ENCODE data around the gene P4HB. TPM values are rescaled to one million over a fixed set of nuclear protein-coding genes. Genes with fewer than 3 reads are reported as not detected.

Gene P4HB
- total RNA-seq, 1 experiment from 2014 or later: 759 TPM

DNA sequence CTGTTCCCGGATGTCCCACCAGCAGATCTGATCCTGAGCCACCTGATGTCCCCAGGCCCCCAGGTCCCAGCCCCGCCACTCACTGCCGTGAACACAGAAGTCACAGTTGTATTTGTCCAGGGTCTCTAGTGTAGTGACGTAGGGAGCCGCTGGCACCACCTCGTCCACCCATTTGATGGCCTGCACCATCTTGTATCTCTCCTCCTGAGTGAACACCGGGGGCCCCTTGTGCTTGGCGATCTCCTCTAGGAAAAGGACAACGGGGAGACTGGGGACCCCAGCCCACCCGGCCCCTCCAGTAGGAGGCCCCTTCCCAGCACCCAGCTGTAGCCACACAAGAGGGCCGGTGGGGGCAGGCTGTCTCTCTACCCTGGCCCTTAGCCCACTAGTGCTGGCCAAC lies 48.5 kb upstream of the P4HB start:
- Histone ChIP-seq H3K36me3 (ENCODE audit: control insufficient read depth, insufficient read depth, low read length) (no peaks in the 10 kb centered on the region; the same call in 1 of the 2 replicates), H3K9me3 (ENCODE audit: control insufficient read depth, insufficient read depth, low read depth, low read length) (no peaks in the 10 kb centered on the region), H3K4me3 (ENCODE audit: low read depth in 2 of 2, low read length in 2 of 2) (no peak overlapping the region), H3K4me1 (ENCODE audit: control insufficient read depth, insufficient read depth, low read length) (peaks cover 21% of the 10 kb centered on the region), H3K27ac (ENCODE audit: low read length) (no peak overlapping the region), H3K27me3 (ENCODE audit: control insufficient read depth, insufficient read depth, low read length) (no peaks in the 10 kb centered on the region)
- intact Hi-C loops (cut with micrococcal nuclease; ENCODE audit: unreplicated experiment): no loop called here
- in situ Hi-C loops (cut with HindIII; ENCODE audit: low pct_unique_long_range_greater_than_20kb, low sequenced_read_pairs): no loop called here
- TF ChIP-seq SIN3A (IDR thresholded peaks at IDR 0.05; ENCODE audit: borderline replicate concordance, insufficient read depth, low read depth, low read length) (no peak), POLR2AphosphoS5 (IDR thresholded peaks at IDR 0.05; ENCODE audit: low read depth, low read length) (no peak), TCF7L2 (IDR thresholded peaks at IDR 0.05; ENCODE audit: low read depth, low read length) (no peak)
- TF ChIP-seq, protein P1, sequence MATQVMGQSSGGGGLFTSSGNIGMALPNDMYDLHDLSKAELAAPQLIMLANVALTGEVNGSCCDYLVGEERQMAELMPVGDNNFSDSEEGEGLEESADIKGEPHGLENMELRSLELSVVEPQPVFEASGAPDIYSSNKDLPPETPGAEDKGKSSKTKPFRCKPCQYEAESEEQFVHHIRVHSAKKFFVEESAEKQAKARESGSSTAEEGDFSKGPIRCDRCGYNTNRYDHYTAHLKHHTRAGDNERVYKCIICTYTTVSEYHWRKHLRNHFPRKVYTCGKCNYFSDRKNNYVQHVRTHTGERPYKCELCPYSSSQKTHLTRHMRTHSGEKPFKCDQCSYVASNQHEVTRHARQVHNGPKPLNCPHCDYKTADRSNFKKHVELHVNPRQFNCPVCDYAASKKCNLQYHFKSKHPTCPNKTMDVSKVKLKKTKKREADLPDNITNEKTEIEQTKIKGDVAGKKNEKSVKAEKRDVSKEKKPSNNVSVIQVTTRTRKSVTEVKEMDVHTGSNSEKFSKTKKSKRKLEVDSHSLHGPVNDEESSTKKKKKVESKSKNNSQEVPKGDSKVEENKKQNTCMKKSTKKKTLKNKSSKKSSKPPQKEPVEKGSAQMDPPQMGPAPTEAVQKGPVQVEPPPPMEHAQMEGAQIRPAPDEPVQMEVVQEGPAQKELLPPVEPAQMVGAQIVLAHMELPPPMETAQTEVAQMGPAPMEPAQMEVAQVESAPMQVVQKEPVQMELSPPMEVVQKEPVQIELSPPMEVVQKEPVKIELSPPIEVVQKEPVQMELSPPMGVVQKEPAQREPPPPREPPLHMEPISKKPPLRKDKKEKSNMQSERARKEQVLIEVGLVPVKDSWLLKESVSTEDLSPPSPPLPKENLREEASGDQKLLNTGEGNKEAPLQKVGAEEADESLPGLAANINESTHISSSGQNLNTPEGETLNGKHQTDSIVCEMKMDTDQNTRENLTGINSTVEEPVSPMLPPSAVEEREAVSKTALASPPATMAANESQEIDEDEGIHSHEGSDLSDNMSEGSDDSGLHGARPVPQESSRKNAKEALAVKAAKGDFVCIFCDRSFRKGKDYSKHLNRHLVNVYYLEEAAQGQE (IDR thresholded peaks at IDR 0.05; ENCODE audit: insufficient read depth in 1 of 2, low read depth in 2 of 2, low read length in 1 of 2): no peak
- TF ChIP-seq, protein P2, sequence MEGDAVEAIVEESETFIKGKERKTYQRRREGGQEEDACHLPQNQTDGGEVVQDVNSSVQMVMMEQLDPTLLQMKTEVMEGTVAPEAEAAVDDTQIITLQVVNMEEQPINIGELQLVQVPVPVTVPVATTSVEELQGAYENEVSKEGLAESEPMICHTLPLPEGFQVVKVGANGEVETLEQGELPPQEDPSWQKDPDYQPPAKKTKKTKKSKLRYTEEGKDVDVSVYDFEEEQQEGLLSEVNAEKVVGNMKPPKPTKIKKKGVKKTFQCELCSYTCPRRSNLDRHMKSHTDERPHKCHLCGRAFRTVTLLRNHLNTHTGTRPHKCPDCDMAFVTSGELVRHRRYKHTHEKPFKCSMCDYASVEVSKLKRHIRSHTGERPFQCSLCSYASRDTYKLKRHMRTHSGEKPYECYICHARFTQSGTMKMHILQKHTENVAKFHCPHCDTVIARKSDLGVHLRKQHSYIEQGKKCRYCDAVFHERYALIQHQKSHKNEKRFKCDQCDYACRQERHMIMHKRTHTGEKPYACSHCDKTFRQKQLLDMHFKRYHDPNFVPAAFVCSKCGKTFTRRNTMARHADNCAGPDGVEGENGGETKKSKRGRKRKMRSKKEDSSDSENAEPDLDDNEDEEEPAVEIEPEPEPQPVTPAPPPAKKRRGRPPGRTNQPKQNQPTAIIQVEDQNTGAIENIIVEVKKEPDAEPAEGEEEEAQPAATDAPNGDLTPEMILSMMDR (IDR thresholded peaks at IDR 0.05): no peak
- ChIA-PET CTCF (no interaction called here), POLR2A (interaction anchor here (0.7 kb wide), 1 partner anchor 28 kb away, joined by 10 read pairs; no protein-coding TSS in a partner anchor)
- ATAC-seq (no peak), DNase-seq (ENCODE audit: low read depth, low spot score) (no peak)
- no TSS peak for BruUV-seq (replicated peaks)

DNA sequence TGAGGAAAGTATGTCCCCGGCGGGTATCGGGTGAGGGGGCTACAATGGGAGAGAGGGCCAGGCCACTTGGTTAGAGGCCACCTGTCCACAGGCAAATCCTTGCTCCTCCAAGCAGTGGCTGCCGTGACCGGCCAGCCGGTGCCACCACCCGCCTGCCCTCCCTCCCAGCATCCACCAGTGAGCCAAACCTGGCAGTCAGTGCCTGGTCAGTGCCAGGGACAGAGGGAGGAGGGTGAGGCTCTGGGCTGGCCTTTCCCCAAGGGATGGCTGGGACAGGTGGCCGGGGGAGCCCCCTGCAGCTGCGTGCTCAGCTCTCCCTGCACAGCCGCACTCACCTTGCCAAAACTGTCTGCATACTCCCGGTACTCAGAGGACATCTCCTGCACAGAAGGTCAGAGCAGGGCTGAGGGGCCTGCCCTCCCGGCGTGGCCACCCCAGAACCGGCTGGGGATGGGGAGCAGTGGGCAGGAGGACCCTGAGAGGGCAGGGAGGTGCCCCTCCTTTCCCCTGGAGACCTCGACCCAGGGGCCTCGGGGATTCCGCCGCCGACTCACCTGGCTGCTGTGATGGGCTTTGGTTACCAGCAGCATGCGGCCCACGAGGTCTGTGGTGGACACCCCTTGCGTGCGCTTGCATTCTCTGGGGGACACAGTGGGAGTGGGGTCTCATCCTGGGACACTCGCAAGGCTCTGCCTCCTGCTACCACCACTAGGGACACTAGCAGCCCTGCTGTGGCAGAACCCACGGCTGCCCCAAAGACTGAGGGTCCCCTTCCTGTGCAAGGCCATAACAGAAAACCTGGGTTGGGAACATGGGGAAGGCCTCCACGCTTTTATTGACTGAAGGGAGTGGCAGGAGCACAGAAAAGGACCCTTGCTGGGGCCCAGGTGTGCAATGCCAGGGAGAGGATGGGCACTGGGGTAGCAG lies 47.1 kb upstream of the P4HB start:
- in situ Hi-C loops (cut with HindIII; ENCODE audit: low pct_unique_long_range_greater_than_20kb, low sequenced_read_pairs): no loop called here
- intact Hi-C loops (cut with micrococcal nuclease; ENCODE audit: unreplicated experiment): no loop called here
- H3K36me3 ChIP-seq (ENCODE audit: control insufficient read depth, insufficient read depth, low read length): no peaks in the 10 kb centered on the region
- ATAC-seq (no peak), DNase-seq (ENCODE audit: low read depth, low spot score) (no peak)
- TF ChIP-seq, protein P1 (IDR thresholded peaks at IDR 0.05; ENCODE audit: insufficient read depth in 1 of 2, low read depth in 2 of 2, low read length in 1 of 2): no peak
- TF ChIP-seq POLR2AphosphoS5 (IDR thresholded peaks at IDR 0.05; ENCODE audit: low read depth, low read length): no peak
- no peak for TF ChIP-seq TCF7L2 (IDR thresholded peaks at IDR 0.05; ENCODE audit: low read depth, low read length)
- no peaks in the 10 kb centered on the region for H3K9me3 ChIP-seq (ENCODE audit: control insufficient read depth, insufficient read depth, low read depth, low read length)
- H3K4me1 ChIP-seq (ENCODE audit: control insufficient read depth, insufficient read depth, low read length): peaks cover 21% of the 10 kb centered on the region
- no peak overlapping the region for H3K27ac ChIP-seq (ENCODE audit: low read length)
- ChIA-PET POLR2A (no interaction called here), CTCF (no interaction called here)
- no peaks in the 10 kb centered on the region for H3K27me3 ChIP-seq (ENCODE audit: control insufficient read depth, insufficient read depth, low read length)
- no TSS peak for BruUV-seq (replicated peaks)
- no peak overlapping the region for H3K4me3 ChIP-seq (ENCODE audit: low read depth in 2 of 2, low read length in 2 of 2)
